NCI-H1048 (cell line): ENCODE measurements around the gene BRD1.
"Not testable (repeated sequence)": the region's sequence is repeated elsewhere in the genome, so short reads cannot be mapped to it uniquely, and the experiment has no call there.

Source experiments
- DNase-seq: peaks from one replicate; lab custom pipeline; 2025; lab: John Stamatoyannopoulos, UW

The BRD1 gene

GRCh38 chr22:49783926-49784629, 43.6 kb downstream of the BRD1 start:
- DNase-seq: no peak

- DNase-seq: no peak
Measured at GRCh38 chr22:49783036-49783746, 44.5 kb downstream of the BRD1 start.

- not testable (repeated sequence) for DNase-seq
Measured at GRCh38 chr22:49781886-49782285, 45.8 kb downstream of the BRD1 start.

GRCh38 chr22:49781289-49781782, 46.3 kb downstream of the BRD1 start:
- DNase-seq: no peak

- DNase-seq: no peak
Measured at GRCh38 chr22:49780698-49781288, 46.9 kb downstream of the BRD1 start.

GRCh38 chr22:49779853-49780697, 47.6 kb downstream of the BRD1 start:
- no peak for DNase-seq

GRCh38 chr22:49779211-49779610, 48.5 kb downstream of the BRD1 start:
- DNase-seq: no peak

GRCh38 chr22:49777569-49778249, 50.0 kb downstream of the BRD1 start:
- no peak for DNase-seq

- DNase-seq: no peak
Measured at GRCh38 chr22:49776891-49777290, 50.8 kb downstream of the BRD1 start.

GRCh38 chr22:49775867-49776511, 51.7 kb downstream of the BRD1 start:
- DNase-seq: no peak

GRCh38 chr22:49775191-49775866, 52.3 kb downstream of the BRD1 start:
- DNase-seq: no peak

GRCh38 chr22:49774499-49775151, 53.0 kb downstream of the BRD1 start:
- DNase-seq: no peak

- DNase-seq: no peak
Measured at GRCh38 chr22:49774046-49774445, 53.6 kb downstream of the BRD1 start.

GRCh38 chr22:49773531-49773930, 54.1 kb downstream of the BRD1 start:
- DNase-seq: no peak

GRCh38 chr22:49772692-49773091, 55.0 kb downstream of the BRD1 start:
- DNase-seq: no peak

GRCh38 chr22:49771266-49772065, 56.2 kb downstream of the BRD1 start:
- DNase-seq: no peak

- DNase-seq: no peak
Measured at GRCh38 chr22:49770547-49771265, 57.0 kb downstream of the BRD1 start.
